Right lobe of liver (tissue), 4 donors: Measurements from ENCODE around the gene DNM3.

ENCODE experiments used
- CTCF ChIP-seq, 4 donors: fragments of 200-600 bp in 3 of 4; fragments of 450-650 bp in 1 of 4; IDR thresholded peaks; one replicate each; pipeline versions ENCODE4 v1.5.1 to v1.8.0; 2016 to 2022; ENCODE audit warnings: antibody characterized with exemption in 4 of 4, mild to moderate bottlenecking in 2 of 4
- POLR2A ChIP-seq: fragments of 450-650 bp; IDR thresholded peaks from one replicate; pipeline ENCODE4 v1.6.1; 2017; ENCODE audit warnings: antibody characterized with exemption, mild to moderate bottlenecking
- donor health status: DM: no; HTN: no; CAD: no.
- donor health status: DM: no; HTN: no; CAD: no.
- donor health status: DM: no; HTN: yes; CAD: no.

- no peak for TF ChIP-seq CTCF (IDR thresholded peaks at IDR 0.05)
- TF ChIP-seq POLR2A: no peak
Observed at GRCh38 chr1:172165403-172165802, 324.1 kb downstream of the DNM3 start.
